Transverse colon (tissue), 4 donors: ENCODE results near the gene ZCCHC13. TPM values are rescaled to one million over a fixed set of nuclear protein-coding genes. Genes with fewer than 3 reads are reported as not detected.
"Not testable (repeated sequence)": the region's sequence is repeated elsewhere in the genome, so short reads cannot be mapped to it uniquely, and the experiment has no call there.

Source experiments
- DNase-seq: peaks from one replicate; pipeline ENCODE4 v3.0.0-alpha.2; 2019
- H3K27ac ChIP-seq, 4 donors: fragments of 200-600 bp; sonication (generic); 2 replicates each; pipeline ENCODE4 v1.5.1; 2016 to 2018; ENCODE audit warnings: inconsistent platforms in 4 of 4
- H3K27me3 ChIP-seq: fragments of 200-600 bp; sonication (generic); 2 replicates; pipeline ENCODE4 v1.5.1; 2017; ENCODE audit warnings: inconsistent platforms
- H3K36me3 ChIP-seq, 4 donors: fragments of 200-600 bp; sonication (generic); 2 replicates each; pipeline ENCODE4 v1.5.1; 2017 to 2019; ENCODE audit warnings: inconsistent platforms in 4 of 4
- H3K4me1 ChIP-seq, 4 donors: fragments of 200-600 bp; sonication (generic); 2 replicates each; pipeline ENCODE4 v1.5.1; 2017 to 2020; ENCODE audit warnings: inconsistent platforms in 4 of 4
- H3K4me3 ChIP-seq, 4 donors: fragments of 200-600 bp; sonication (generic); 1 replicate in 1 of 4; 2 replicates in 3 of 4; pipeline versions ENCODE4 v1.5.1 to v1.6.1; 2017 to 2019; ENCODE audit warnings: inconsistent platforms in 4 of 4
- H3K9me3 ChIP-seq, 2 donors: fragments of 200-600 bp; sonication (generic); 2 replicates each; pipeline ENCODE4 v1.5.1; 2017 to 2019; ENCODE audit warnings: inconsistent platforms in 2 of 2
- EP300 ChIP-seq: sonication (generic); formaldehyde crosslinking; IDR thresholded peaks from one replicate; pipeline ENCODE4 v1.6.1; 2017; ENCODE audit warnings: antibody characterized with exemption, low read depth
- POLR2A ChIP-seq: fragments of 450-650 bp; IDR thresholded peaks from one replicate; pipeline ENCODE4 v1.6.1; 2016; ENCODE audit warnings: antibody characterized with exemption, mild to moderate bottlenecking, moderate library complexity
- POLR2AphosphoS5 ChIP-seq, 3 donors: sonication (generic); formaldehyde crosslinking; IDR thresholded peaks; one replicate each; pipeline ENCODE4 v1.6.1; 2016; ENCODE audit warnings: antibody characterized with exemption in 3 of 3
- WGBS, 2 donors: methylation state at CpG; one replicate each; pipeline ENCODE4 v1.1.5; 2018; ENCODE audit warnings: low coverage in 1 of 2; 5-methylcytosine and 5-hydroxymethylcytosine counted together
- in situ Hi-C, 4 donors: fragments of 200-750 bp; cut with MboI; loops; one replicate each; pipeline versions ENCODE4 v1.15.0 to v1.15.1; 2017; ENCODE audit warnings: low sequenced_read_pairs in 3 of 4, low pct_ligation_motif_present in 1 of 4, low pct_unique_long_range_greater_than_20kb in 1 of 4
- intact Hi-C: fragments of 100-400 bp; cut with DNase I; formaldehyde crosslinking; loops from one replicate; pipeline ENCODE4 v1.15.1; 2023; ENCODE audit warnings: low total_unique reads
- total RNA-seq, 4 donors: library from RNA; depleted of rRNA; stranded (reverse); fragments of >200 nt; gene quantifications; one replicate each; pipeline ENCODE4 v1.1.0, GENCODE V29; 2016
- TF ChIP-seq, protein P1 (sequence below), 5 experiments: fragments of 200-600 bp in 3 of 5; fragments of 450-650 bp in 2 of 5; sonication (generic) in 3 of 5; IDR thresholded peaks; 1 replicate in 2 of 5; 2 replicates in 3 of 5; pipeline ENCODE4 v1.5.1; 2016 to 2017; ENCODE audit warnings: antibody characterized with exemption in 5 of 5, inconsistent platforms in 3 of 5, mild to moderate bottlenecking in 2 of 5, moderate library complexity in 1 of 5

Gene ZCCHC13
- total RNA-seq, 4 donors from 2014 or later, result not detected

DNA sequence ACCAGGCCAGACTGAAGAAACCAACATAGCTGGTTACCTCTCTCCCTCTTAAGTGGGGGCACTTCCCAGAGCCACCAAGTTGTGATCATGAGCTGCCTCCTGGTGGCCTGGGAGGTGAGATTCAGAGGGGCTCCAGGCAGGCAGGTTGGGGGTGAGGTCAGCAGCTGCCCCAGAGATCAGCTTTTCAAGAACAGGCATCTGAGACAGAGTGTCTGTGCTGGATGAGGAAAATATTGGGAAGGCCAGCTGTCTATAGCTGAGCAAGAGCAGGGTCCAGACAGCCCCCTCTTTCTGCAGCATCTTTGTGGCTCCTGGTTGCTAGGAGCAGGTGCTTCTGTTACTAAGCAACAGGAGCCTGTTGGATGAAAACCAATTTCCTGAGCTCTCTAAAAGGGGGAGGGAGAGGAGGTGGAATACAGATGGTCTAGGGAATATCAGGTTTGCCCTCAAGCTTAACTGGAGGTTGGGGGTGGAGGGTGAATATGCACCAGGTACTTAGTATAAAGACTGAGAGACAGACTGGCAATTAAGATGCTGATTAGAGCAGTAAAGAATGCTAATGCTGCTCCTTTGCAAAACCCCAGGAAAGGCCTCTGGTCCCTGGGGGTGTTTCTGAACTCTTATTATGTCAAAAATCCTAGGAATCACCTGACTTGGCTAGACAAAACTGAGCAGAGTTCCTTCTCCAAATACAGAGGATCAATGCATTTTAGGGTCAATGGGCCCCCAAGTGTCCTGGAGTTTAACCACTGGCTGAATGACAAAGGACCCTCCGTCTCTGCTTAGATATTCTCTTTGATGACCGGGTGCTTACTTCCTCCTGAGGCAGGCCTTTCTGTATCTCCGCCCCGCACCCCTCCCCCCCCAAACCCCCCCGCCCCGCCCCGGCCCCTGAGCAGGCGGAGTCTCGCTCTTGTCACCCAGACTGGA lies 21.4 kb downstream of the ZCCHC13 start:
- Histone ChIP-seq H3K9me3 (no peaks in the 10 kb centered on the region), H3K27ac (no peak overlapping the region), H3K27me3 (no peaks in the 10 kb centered on the region), H3K36me3 (no peaks in the 10 kb centered on the region), H3K4me1 (no peaks in the 10 kb centered on the region), H3K4me3 (no peak overlapping the region)
- TF ChIP-seq, protein P1, sequence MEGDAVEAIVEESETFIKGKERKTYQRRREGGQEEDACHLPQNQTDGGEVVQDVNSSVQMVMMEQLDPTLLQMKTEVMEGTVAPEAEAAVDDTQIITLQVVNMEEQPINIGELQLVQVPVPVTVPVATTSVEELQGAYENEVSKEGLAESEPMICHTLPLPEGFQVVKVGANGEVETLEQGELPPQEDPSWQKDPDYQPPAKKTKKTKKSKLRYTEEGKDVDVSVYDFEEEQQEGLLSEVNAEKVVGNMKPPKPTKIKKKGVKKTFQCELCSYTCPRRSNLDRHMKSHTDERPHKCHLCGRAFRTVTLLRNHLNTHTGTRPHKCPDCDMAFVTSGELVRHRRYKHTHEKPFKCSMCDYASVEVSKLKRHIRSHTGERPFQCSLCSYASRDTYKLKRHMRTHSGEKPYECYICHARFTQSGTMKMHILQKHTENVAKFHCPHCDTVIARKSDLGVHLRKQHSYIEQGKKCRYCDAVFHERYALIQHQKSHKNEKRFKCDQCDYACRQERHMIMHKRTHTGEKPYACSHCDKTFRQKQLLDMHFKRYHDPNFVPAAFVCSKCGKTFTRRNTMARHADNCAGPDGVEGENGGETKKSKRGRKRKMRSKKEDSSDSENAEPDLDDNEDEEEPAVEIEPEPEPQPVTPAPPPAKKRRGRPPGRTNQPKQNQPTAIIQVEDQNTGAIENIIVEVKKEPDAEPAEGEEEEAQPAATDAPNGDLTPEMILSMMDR (IDR thresholded peaks at IDR 0.05), result no peak
- TF ChIP-seq POLR2AphosphoS5 (IDR thresholded peaks at IDR 0.05), result no peak
- no peak for DNase-seq
- WGBS, 2 donors, result 42% methylated on average over 9 of the region's 9 CpGs; no CpG with 5 or more reads in 1 of the 2 donors
- in situ Hi-C loops (loop anchor here in 3 of 4 donors (25.0 kb wide), 2 partner anchors 188 to 463 kb away; partner anchors contain the start of gene XIST (in 2 of the 3)), intact Hi-C loops (no loop called here)

DNA sequence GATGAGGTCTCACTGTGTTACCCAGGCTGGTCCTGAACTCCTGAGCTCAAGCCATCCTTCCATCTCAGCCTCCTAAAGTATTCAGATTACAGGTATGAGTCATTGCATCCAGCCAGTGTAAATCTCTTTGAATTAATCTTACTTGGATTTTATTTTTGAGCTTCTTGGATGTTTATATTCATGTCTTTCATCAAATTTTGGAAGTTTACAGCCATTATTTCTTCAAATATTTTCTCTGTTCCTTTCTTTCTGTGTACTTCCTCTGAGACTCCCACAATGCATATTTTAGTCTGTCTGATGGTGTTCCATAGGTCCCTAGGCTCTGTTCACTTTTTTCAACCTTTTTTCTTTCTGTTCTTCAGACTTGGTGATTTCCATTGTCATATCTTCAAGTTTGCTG lies 34.9 kb downstream of the ZCCHC13 start:
- H3K27ac ChIP-seq, result no peak overlapping the region
- no peak overlapping the region for H3K4me3 ChIP-seq
- in situ Hi-C loops, result loop anchor here in 3 of 4 donors (25.0 kb wide), 2 partner anchors 202 to 477 kb away; partner anchors contain the start of gene XIST (in 2 of the 3)
- no peaks in the 10 kb centered on the region for H3K9me3 ChIP-seq
- TF ChIP-seq, protein P1 (IDR thresholded peaks at IDR 0.05), result no peak
- TF ChIP-seq POLR2AphosphoS5 (IDR thresholded peaks at IDR 0.05) (no peak), EP300 (no peak), POLR2A (no peak)
- DNase-seq, result no peak
- no peaks in the 10 kb centered on the region for H3K36me3 ChIP-seq
- H3K4me1 ChIP-seq, result peaks cover 0 to 4% (median 2%) of the 10 kb centered on the region in 4 donors
- H3K27me3 ChIP-seq, result no peaks in the 10 kb centered on the region
- intact Hi-C loops, result no loop called here

DNA sequence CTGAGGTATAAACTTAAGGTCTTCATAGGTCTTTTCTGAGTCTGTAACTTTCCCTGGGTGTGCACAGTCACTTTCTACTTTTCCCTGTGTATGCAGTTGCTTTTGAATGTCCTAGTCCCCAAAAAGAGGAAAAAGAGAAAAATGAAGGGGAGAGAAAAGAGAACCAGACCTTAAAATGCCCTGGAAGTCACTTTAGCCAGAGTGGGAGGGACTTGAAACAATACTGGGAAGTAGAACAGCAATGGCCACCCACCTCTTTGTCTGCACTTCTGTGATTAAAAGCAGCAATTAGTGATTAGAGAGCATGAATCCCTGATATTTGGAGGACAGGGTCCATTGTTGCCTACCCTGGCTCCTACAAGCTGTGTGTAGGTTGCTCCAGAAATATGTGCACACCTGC lies 36.1 kb downstream of the ZCCHC13 start:
- Histone ChIP-seq H3K9me3 (no peaks in the 10 kb centered on the region), H3K4me1 (peaks cover 0 to 4% (median 2%) of the 10 kb centered on the region in 4 donors), H3K36me3 (no peaks in the 10 kb centered on the region), H3K4me3 (no peak overlapping the region), H3K27me3 (no peaks in the 10 kb centered on the region), H3K27ac (no peak overlapping the region)
- in situ Hi-C loops (loop anchor here (5.0 to 25.0 kb wide), 4 partner anchors 203 to 488 kb away; partner anchors contain the start of gene XIST (in 4 of the 4)), intact Hi-C loops (loop anchor here (10.0 kb wide), 1 partner anchor 485 kb away; the partner anchor contains the start of gene XIST)
- TF ChIP-seq EP300 (no peak), POLR2A (no peak), POLR2AphosphoS5 (IDR thresholded peaks at IDR 0.05) (no peak)
- TF ChIP-seq, protein P1 (IDR thresholded peaks at IDR 0.05), result no peak
- DNase-seq, result no peak

DNA sequence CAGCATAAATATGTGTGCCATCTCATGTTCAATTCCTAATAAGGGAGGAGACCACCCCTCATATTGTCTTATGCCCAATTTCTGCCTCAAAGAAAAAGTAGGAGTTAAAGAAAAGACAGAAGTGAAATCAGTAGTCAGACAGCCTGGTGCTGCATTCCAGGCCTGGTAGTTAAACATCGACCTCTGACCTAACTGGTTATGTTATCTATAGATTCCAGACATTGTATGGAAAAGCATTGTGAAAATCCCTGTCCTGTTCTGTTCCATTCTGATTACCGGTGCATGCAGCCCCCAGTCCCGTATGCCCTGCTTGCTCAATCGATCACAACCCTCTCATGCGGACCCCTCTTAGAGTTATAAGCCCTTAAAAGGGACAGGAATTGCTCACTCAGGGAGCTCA lies 38.2 kb downstream of the ZCCHC13 start:
- in situ Hi-C loops (loop anchor here (5.0 to 25.0 kb wide), 4 partner anchors 205 to 490 kb away; partner anchors contain the start of gene XIST (in 4 of the 4)), intact Hi-C loops (loop anchor here (10.0 kb wide), 1 partner anchor 487 kb away; the partner anchor contains the start of gene XIST)
- DNase-seq, H3K36me3 ChIP-seq, H3K9me3 ChIP-seq, H3K4me1 ChIP-seq, H3K27me3 ChIP-seq, H3K27ac ChIP-seq, H3K4me3 ChIP-seq: not testable (repeated sequence)
- WGBS, 2 donors, result 22 to 80% methylated on average over 1 to 5 of the region's 5 CpGs
